Astrocyte (in vitro differentiated cells and primary cell): ENCODE measurements around the gene NET1. TPM values are rescaled to one million over a fixed set of nuclear protein-coding genes. Genes with fewer than 3 reads are reported as not detected.

Experiments used
- DNase-seq: peaks from one replicate; pipeline ENCODE4 v3.0.0-alpha.2; 2010; ENCODE audit warnings: low read depth
- FAIRE-seq: peaks from 2 replicates; lab custom pipeline; 2011; peaks lifted over from hg19 to GRCh38; lab: Jason Lieb, UNC
- H2AFZ ChIP-seq: 2 replicates; pipeline ENCODE4 v1.6.0; 2012; ENCODE audit warnings: low read depth, low read length, inconsistent platforms
- H3K27ac ChIP-seq: 2 replicates; pipeline ENCODE4 v1.5.1; 2011; ENCODE audit warnings: low read depth, low read length, inconsistent platforms
- H3K27me3 ChIP-seq: 2 replicates; pipeline ENCODE4 v1.6.0; 2011; ENCODE audit warnings: low read length, inconsistent platforms; ENCODE audit not compliant: insufficient read depth
- H3K36me3 ChIP-seq: 2 replicates; pipeline ENCODE4 v1.5.1; 2011; ENCODE audit warnings: low read length, inconsistent platforms; ENCODE audit not compliant: insufficient read depth
- H3K4me1 ChIP-seq: 2 replicates; pipeline ENCODE4 v1.5.1; 2011; ENCODE audit warnings: low read length, inconsistent platforms; ENCODE audit not compliant: insufficient read depth
- H3K4me2 ChIP-seq: 2 replicates; pipeline ENCODE4 v1.6.0; 2012; ENCODE audit warnings: low read length, inconsistent platforms
- H3K4me3 ChIP-seq: 2 replicates; pipeline ENCODE4 v1.5.1; 2011; ENCODE audit warnings: low read depth, mild to moderate bottlenecking, low read length, inconsistent platforms; ENCODE audit not compliant: insufficient read depth
- H3K79me2 ChIP-seq: 2 replicates; pipeline ENCODE4 v1.6.0; 2012; ENCODE audit warnings: mild to moderate bottlenecking, low read length, inconsistent platforms; ENCODE audit not compliant: insufficient read depth
- H3K9ac ChIP-seq: 2 replicates; pipeline ENCODE4 v1.6.0; 2012; ENCODE audit warnings: mild to moderate bottlenecking, low read length, inconsistent platforms
- H3K9me3 ChIP-seq: 2 replicates; pipeline ENCODE4 v1.5.1; 2012; ENCODE audit warnings: low read depth, mild to moderate bottlenecking, low read length, inconsistent platforms; ENCODE audit not compliant: insufficient read depth
- H4K20me1 ChIP-seq: 2 replicates; pipeline ENCODE4 v1.6.0; 2012; ENCODE audit warnings: low read length, inconsistent platforms; ENCODE audit not compliant: insufficient read depth
- H3K27ac Mint-ChIP-seq: one replicate; pipeline ENCODE4 v1.8.0; 2021; ENCODE audit warnings: mild to moderate bottlenecking, mixed read lengths; ENCODE audit not compliant: unreplicated experiment
- H3K27me3 Mint-ChIP-seq: one replicate; pipeline ENCODE4 v1.8.0; 2021; ENCODE audit warnings: low read depth, mixed read lengths; ENCODE audit not compliant: unreplicated experiment
- H3K36me3 Mint-ChIP-seq: one replicate; pipeline ENCODE4 v1.8.0; 2021; ENCODE audit warnings: low read depth, mixed read lengths; ENCODE audit not compliant: unreplicated experiment
- H3K4me1 Mint-ChIP-seq: one replicate; pipeline ENCODE4 v1.8.0; 2021; ENCODE audit warnings: low read depth, mixed read lengths; ENCODE audit not compliant: unreplicated experiment
- H3K4me3 Mint-ChIP-seq: one replicate; pipeline ENCODE4 v1.8.0; 2021; ENCODE audit warnings: mild to moderate bottlenecking, moderate library complexity, mixed read lengths; ENCODE audit not compliant: unreplicated experiment
- H3K9me3 Mint-ChIP-seq: one replicate; pipeline ENCODE4 v1.8.0; 2021; ENCODE audit warnings: mild to moderate bottlenecking, mixed read lengths; ENCODE audit not compliant: unreplicated experiment
- CTCF ChIP-seq: IDR thresholded peaks from 2 replicates; pipeline ENCODE4 v1.5.1; 2011; ENCODE audit warnings: low read depth, mild to moderate bottlenecking, inconsistent platforms, low read length, moderate library complexity; ENCODE audit not compliant: insufficient read depth
- EZH2 ChIP-seq: IDR thresholded peaks from 2 replicates; pipeline ENCODE4 v1.6.1; 2012; ENCODE audit warnings: mild to moderate bottlenecking, low read length, inconsistent platforms; ENCODE audit not compliant: insufficient read depth
- total RNA-seq: library from RNA; stranded (reverse); gene quantifications from 2 replicates; pipeline ENCODE4 v1.2.1, GENCODE V29; 2021

NET1 gene
- total RNA-seq, 1 donor from 2014 or later = 43.5 TPM

GRCh38 chr10:5395168-5395567 is 17.2 kb upstream of the NET1 start:
- Histone ChIP-seq H3K9me3 (peaks cover 8% of the 10 kb centered on the region), H3K4me1 (no peaks in the 10 kb centered on the region), H2AFZ (no peak overlapping the region), H3K36me3 (no peaks in the 10 kb centered on the region), H3K27me3 (peaks cover 3% of the 10 kb centered on the region), H3K9ac (no peak overlapping the region), H4K20me1 (no peaks in the 10 kb centered on the region), H3K4me3 (no peak overlapping the region), H3K27ac (no peak overlapping the region), H3K4me2 (no peak overlapping the region), H3K79me2 (no peaks in the 10 kb centered on the region)
- Mint-ChIP-seq H3K9me3 (peaks cover 17% of the 10 kb centered on the region), H3K4me3 (no peak overlapping the region), H3K27ac (no peak overlapping the region), H3K4me1 (no peaks in the 10 kb centered on the region), H3K36me3 (no peaks in the 10 kb centered on the region), H3K27me3 (no peaks in the 10 kb centered on the region)
- DNase-seq (no peak), FAIRE-seq (no peak)
- TF ChIP-seq EZH2 = no peak
- no peak for TF ChIP-seq CTCF

GRCh38 chr10:5396556-5397300 is 15.6 kb upstream of the NET1 start:
- TF ChIP-seq CTCF (no peak), EZH2 (no peak)
- FAIRE-seq = no peak

GRCh38 chr10:5399332-5399731 is 13.0 kb upstream of the NET1 start:
- H3K27me3 Mint-ChIP-seq = peaks cover 8% of the 10 kb centered on the region

More at GRCh38 chr10:5396556-5397300, 15.6 kb upstream of the NET1 start:
- Mint-ChIP-seq H3K27me3 (no peaks in the 10 kb centered on the region), H3K4me1 (no peaks in the 10 kb centered on the region), H3K27ac (no peak overlapping the region), H3K4me3 (no peak overlapping the region), H3K9me3 (peaks cover 7% of the 10 kb centered on the region), H3K36me3 (no peaks in the 10 kb centered on the region)
- peaks cover 3% of the 10 kb centered on the region for H3K9me3 ChIP-seq
- H3K4me1 ChIP-seq = no peaks in the 10 kb centered on the region
- no peak overlapping the region for H3K27ac ChIP-seq
- no peaks in the 10 kb centered on the region for H3K36me3 ChIP-seq
- H3K4me2 ChIP-seq = peak overlapping the region; percentile 46
- no peaks in the 10 kb centered on the region for H3K79me2 ChIP-seq
- H3K9ac ChIP-seq = no peak overlapping the region
- no peak overlapping the region for H3K4me3 ChIP-seq
- DNase-seq = peak; percentile 35
- H3K27me3 ChIP-seq = peaks cover 3% of the 10 kb centered on the region
- H4K20me1 ChIP-seq = no peaks in the 10 kb centered on the region
- peak overlapping the region; percentile 13 for H2AFZ ChIP-seq

More at GRCh38 chr10:5399332-5399731, 13.0 kb upstream of the NET1 start:
- Histone ChIP-seq H3K27ac (no peak overlapping the region), H3K9me3 (no peaks in the 10 kb centered on the region), H2AFZ (no peak overlapping the region), H3K4me3 (no peak overlapping the region), H3K4me2 (no peak overlapping the region), H3K27me3 (peaks cover 3% of the 10 kb centered on the region), H3K79me2 (no peaks in the 10 kb centered on the region), H3K9ac (no peak overlapping the region), H3K4me1 (no peaks in the 10 kb centered on the region), H4K20me1 (no peaks in the 10 kb centered on the region), H3K36me3 (no peaks in the 10 kb centered on the region)
- Mint-ChIP-seq H3K4me1 (no peaks in the 10 kb centered on the region), H3K9me3 (no peaks in the 10 kb centered on the region), H3K27ac (no peak overlapping the region), H3K4me3 (no peak overlapping the region), H3K36me3 (no peaks in the 10 kb centered on the region)
- TF ChIP-seq EZH2 = no peak
- TF ChIP-seq CTCF = no peak
- FAIRE-seq (no peak), DNase-seq (no peak)
